Activated CD8-positive, alpha-beta memory T cell treated with anti-CD3 and anti-CD28 coated beads, Interleukin-2, amount 10 ng/mL, durations not matched to agents 7 days and 5 days (primary cell): ENCODE measurements around the gene ZNRD2. TPM values are rescaled to one million over a fixed set of nuclear protein-coding genes. Genes with fewer than 3 reads are reported as not detected.
A peak's percentile ranks its signal among the peaks of the same experiment; 100 is the strongest.

Experiments used
- ATAC-seq: fragments of 150-1000 bp; cut with Tn5 transposase; one replicate; pipeline ENCODE4 v1.10.0; 2021; ENCODE audit warnings: moderate library complexity
- CTCF ChIA-PET: fragments of 350-600 bp; sonication (Branson Sonifier 250); formaldehyde crosslinking; loops from one replicate; lab custom pipeline; 2021; ENCODE audit warnings: antibody characterized with exemption; lab: Charles Lee
- DNase-seq: peaks from one replicate; pipeline ENCODE4 v3.0.0-alpha.2; 2020
- H3K27ac Mint-ChIP-seq: one replicate; pipeline ENCODE4 v1.8.0; 2021; ENCODE audit warnings: mild to moderate bottlenecking, mixed read lengths
- H3K27me3 Mint-ChIP-seq: one replicate; pipeline ENCODE4 v1.8.0; 2021; ENCODE audit warnings: mixed read lengths
- H3K36me3 Mint-ChIP-seq: one replicate; pipeline ENCODE4 v1.8.0; 2021; ENCODE audit warnings: mild to moderate bottlenecking, mixed read lengths
- H3K4me1 Mint-ChIP-seq: one replicate; pipeline ENCODE4 v1.8.0; 2021; ENCODE audit warnings: mixed read lengths
- H3K4me3 Mint-ChIP-seq: one replicate; pipeline ENCODE4 v1.8.0; 2021; ENCODE audit warnings: mild to moderate bottlenecking, moderate library complexity, mixed read lengths
- H3K9me3 Mint-ChIP-seq: one replicate; pipeline ENCODE4 v1.8.0; 2022; ENCODE audit warnings: low read depth, mixed read lengths
- total RNA-seq, 2 experiments: library from RNA; stranded (reverse); gene quantifications; one replicate each; pipeline ENCODE4 v1.2.3, GENCODE V29; 2021

Gene ZNRD2
- total RNA-seq, 2 experiments from 2014 or later, result 42.1 to 45.5 TPM

DNA sequence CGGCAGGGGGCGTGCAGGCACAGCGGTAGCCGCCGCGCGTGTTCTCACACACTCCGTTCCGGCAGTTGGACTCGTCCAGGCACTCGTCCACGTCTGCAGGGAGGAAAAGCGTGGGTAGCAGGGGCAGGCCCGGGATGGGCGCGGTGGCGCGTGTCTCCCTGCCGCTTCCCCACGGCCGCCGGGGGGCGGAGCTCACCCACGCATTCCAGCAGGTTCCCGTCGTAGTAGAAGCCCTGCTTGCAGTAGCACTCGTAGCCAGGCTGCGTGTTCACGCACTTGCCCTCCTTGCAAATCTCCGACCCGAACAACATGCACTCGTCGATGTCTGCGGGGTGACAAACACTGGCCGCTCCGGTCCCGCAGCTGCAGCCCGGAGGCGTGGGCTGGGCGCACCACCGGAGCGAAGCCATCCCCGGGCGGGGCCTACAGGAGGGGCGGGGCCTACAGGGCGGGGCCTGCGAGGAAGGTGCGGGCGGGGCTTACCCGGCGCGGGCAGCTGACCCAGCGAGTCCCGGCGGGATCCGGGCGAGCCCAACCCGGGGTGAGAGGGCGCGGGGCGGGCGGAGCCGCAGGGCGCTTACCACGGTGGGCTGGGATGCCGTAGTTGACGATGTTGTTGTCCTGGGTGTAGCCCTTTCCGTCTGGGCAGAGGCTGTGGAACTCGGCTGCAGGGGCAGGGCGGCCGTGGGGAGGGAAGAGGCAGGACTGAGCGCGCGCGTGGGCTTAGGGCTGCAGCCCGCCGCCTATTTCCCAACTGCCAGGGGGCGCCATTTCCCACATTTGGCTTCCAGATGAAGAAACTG, 29.8 kb upstream of the ZNRD2 start:
- CTCF ChIA-PET, result interaction anchor here (0.6 to 19.4 kb wide), 36 partner anchors 8 to 761 kb away, joined by 3 to 388 read pairs (median 5); partner anchors contain the start of genes EHBP1L1, FAM89B, KCNK7 and LTBP3
- H3K27ac Mint-ChIP-seq, result peak overlapping the region; percentile 82
- DNase-seq, result peak; percentile 96
- H3K4me1 Mint-ChIP-seq, result peaks cover 9% of the 10 kb centered on the region
- peak overlapping the region; percentile 81 for H3K4me3 Mint-ChIP-seq
- H3K27me3 Mint-ChIP-seq, result no peaks in the 10 kb centered on the region
- H3K9me3 Mint-ChIP-seq, result no peaks in the 10 kb centered on the region
- H3K36me3 Mint-ChIP-seq, result peaks cover 1% of the 10 kb centered on the region
- peak; percentile 94 for ATAC-seq

DNA sequence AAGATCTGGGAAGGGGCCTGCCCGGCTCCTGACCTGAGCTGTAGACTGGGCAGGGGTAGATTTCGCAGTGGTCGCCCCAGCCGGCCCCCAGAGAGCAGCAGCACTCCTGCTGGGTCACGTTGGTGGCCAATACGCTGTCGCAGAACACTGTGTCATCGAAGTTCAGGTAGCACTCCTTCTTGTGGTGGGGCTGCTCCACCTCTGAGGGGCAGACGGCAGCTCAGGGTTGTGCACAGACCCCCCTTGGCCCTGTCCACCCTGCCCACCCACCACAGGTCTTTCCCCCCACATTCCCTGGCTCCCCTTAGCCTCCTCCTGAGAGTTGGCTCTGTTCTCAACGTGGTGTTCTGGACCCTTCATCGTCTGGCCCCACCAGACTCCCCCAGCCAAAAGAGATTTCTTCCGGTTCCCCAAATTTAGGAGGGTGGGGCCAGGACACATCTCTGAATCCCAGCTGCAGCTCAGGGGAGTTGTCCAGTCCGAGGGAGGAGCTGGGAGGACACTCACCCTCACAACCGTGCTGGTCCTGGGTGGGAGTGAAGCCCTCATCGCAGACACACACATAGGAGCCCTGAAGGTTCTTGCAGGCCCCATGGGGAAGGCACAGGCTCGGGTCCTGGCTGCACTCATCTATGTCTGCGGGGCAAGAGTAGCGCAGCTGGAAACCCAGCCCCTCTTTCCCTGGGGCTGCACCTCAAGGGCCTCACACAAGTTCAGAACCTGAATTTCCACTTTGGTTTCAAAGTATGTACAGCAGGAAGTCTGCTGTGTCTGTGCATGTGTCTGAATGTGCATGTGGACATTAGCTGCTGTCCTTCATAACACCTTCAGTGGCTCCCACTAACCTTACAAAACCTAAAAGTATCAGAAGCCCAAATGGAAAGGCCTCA, 28.9 kb upstream of the ZNRD2 start:
- no peaks in the 10 kb centered on the region for H3K9me3 Mint-ChIP-seq
- ATAC-seq, result no peak
- no peak for DNase-seq
- peaks cover 15% of the 10 kb centered on the region for H3K4me1 Mint-ChIP-seq
- CTCF ChIA-PET, result interaction anchor here (0.6 to 19.4 kb wide), 29 partner anchors 7 to 762 kb away, joined by 3 to 388 read pairs (median 6); partner anchors contain the start of genes EHBP1L1, FAM89B, KCNK7 and LTBP3
- peak overlapping the region; percentile 81 for H3K4me3 Mint-ChIP-seq
- H3K36me3 Mint-ChIP-seq, result peaks cover 1% of the 10 kb centered on the region
- H3K27ac Mint-ChIP-seq, result peak overlapping the region; percentile 82
- no peaks in the 10 kb centered on the region for H3K27me3 Mint-ChIP-seq

DNA sequence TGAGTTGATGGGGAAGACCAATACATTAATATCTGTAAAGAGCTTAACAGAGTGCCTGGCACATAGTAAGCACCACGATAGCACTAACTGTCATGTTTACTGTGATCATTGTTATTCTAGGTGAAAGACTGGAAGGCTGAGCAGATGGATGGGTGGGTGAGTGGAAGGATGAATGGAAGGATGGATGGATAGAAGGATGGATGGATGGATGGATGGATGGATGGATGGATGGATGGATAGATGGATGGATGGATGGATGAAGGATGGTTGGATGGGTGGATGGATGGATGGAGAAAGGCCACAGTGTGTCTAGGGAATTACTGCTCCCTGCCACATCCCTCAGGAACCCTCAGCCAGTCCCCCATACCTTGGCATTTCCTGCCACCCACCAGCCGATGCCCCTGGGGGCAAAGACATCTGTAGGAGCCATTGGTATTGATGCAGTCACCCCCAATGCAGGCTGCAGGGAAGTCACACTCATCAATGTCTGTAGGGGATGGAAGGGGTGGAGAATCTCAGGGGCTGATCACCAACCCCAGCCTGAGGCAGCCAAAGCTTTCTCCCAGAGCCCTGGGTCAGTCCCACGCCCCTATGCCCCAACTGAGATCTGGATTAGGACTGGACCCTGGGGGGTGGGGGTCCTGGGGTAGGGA, 27.4 kb upstream of the ZNRD2 start:
- Mint-ChIP-seq H3K36me3 (peaks cover 1% of the 10 kb centered on the region), H3K9me3 (no peaks in the 10 kb centered on the region), H3K4me3 (no peak overlapping the region), H3K27ac (no peak overlapping the region), H3K27me3 (no peaks in the 10 kb centered on the region), H3K4me1 (peaks cover 24% of the 10 kb centered on the region)
- CTCF ChIA-PET, result interaction anchor here (0.6 to 19.4 kb wide), 4 partner anchors 9 to 63 kb away, joined by 3 to 388 read pairs (median 126); partner anchors contain the start of genes FAM89B, KCNK7, LTBP3 and ZNRD2
- DNase-seq (no peak), ATAC-seq (no peak)

DNA sequence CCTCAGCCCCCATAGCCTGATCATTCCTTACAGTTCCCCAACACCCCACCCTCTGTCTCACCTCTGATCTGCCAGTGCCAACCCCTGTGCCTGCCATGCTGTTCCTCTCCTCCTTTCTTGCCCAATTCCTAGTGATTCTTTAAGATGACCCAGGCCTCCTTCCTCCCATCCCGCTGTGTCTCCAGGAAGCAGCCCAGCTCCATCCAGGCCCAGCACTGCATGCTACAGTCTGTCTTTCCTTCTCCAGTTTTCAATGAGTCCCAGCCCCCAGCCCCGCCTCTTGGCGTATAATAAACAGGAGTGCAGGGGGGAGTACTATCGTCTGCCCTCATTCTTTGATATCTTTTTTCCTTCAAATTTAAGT, 24.4 kb upstream of the ZNRD2 start:
- ATAC-seq (no peak), DNase-seq (no peak)
- H3K27me3 Mint-ChIP-seq, result no peaks in the 10 kb centered on the region
- H3K9me3 Mint-ChIP-seq, result no peaks in the 10 kb centered on the region
- H3K4me3 Mint-ChIP-seq, result peak overlapping the region; percentile 67
- H3K4me1 Mint-ChIP-seq, result peaks cover 35% of the 10 kb centered on the region
- CTCF ChIA-PET, result interaction anchor here (1.1 to 19.4 kb wide), 3 partner anchors 20 to 216 kb away, joined by 4 to 388 read pairs (median 209); partner anchors contain the start of genes FAM89B, KCNK7, LTBP3 and ZNRD2
- H3K36me3 Mint-ChIP-seq, result peaks cover 10% of the 10 kb centered on the region
- peak overlapping the region; percentile 37 for H3K27ac Mint-ChIP-seq

DNA sequence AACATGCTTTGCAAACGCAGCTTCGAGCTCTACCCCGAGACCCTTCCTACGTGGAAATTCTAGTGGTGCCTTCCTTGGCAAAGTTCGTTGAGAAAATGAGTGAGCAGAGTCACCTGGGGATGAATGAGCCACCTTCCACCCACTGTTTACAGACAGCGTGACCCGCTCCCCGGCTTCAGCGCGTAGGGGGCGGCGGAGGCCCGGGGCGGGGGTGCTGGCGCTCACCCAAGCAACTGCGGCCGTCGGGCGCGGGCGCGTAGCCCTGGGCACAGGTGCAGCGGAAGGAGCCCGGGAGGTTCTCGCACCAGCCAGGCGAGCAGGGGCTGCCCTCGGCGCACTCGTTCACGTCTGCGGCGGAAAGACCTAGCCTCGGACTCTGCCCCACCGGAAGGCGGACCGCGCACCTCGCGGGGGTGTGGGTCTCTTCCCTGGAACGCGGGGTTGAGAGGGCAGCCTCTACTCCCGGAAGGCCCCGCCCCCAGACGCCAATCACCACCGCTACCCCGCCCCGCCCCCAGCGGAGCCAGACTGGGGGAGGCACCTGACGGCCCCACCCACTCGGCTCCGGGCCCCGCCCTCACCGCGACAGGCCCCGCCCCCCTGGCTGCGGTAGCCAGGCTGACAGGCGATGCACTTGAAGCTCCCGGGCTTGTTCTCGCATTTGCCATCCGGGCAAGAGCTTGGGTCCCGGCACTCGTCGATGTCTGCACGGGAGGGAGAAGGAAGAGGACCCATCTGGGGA, 23.9 kb upstream of the ZNRD2 start:
- H3K4me1 Mint-ChIP-seq, result peaks cover 34% of the 10 kb centered on the region
- H3K36me3 Mint-ChIP-seq, result peaks cover 13% of the 10 kb centered on the region
- DNase-seq, result peak; percentile 98

DNA sequence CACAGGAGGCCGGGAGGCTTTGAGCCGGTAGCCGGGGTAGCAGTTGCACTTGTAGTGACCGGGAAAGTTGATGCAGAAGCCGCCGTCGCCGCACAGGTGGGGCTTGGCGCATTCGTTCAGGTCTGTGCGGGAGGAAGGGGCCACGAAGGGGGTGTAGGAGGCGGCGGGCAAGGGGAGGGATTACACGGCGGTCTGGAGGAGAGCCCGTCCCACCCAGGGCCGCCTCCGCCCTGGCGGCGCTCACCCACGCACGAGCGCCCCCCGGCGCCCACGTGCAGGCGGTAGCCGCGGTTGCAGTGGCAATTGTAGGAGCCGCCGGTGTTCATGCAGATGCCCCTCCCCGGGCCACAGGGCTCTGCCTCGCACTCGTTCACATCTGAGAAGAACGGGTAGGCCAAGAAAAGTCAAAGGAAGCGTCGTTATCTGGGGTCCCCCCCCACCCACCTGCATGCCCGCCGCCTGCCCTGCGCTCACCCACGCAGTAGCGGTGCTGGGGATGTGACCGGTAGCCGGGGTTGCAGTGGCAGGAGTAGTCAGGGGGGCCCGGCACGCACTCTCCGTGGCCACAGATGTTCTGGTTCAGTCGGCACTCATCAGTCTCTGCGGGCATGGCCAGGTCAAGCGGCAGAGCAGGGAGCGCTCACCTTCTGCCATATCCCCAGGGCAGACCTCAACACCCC, 22.7 kb upstream of the ZNRD2 start:
- H3K9me3 Mint-ChIP-seq, result no peaks in the 10 kb centered on the region
- CTCF ChIA-PET, result interaction anchor here (0.9 to 19.4 kb wide), 4 partner anchors 19 to 90 kb away, joined by 3 to 388 read pairs (median 106); partner anchors contain the start of genes FAM89B, KCNK7, LTBP3 and SIPA1
- ATAC-seq, result no peak
- peaks cover 43% of the 10 kb centered on the region for H3K4me1 Mint-ChIP-seq
- no peak for DNase-seq
- H3K27ac Mint-ChIP-seq, result peak overlapping the region; percentile 23
- H3K36me3 Mint-ChIP-seq, result peaks cover 17% of the 10 kb centered on the region
- no peaks in the 10 kb centered on the region for H3K27me3 Mint-ChIP-seq
- H3K4me3 Mint-ChIP-seq, result no peak overlapping the region

More for the DNA sequence above, 23.9 kb upstream of the ZNRD2 start:
- H3K9me3 Mint-ChIP-seq, result no peaks in the 10 kb centered on the region
- peak; percentile 92 for ATAC-seq
- peak overlapping the region; percentile 80 for H3K27ac Mint-ChIP-seq
- CTCF ChIA-PET, result interaction anchor here (0.6 to 19.4 kb wide), 6 partner anchors 20 to 216 kb away, joined by 3 to 388 read pairs (median 4); partner anchors contain the start of genes FAM89B, KCNK7, LTBP3 and SIPA1
- peak overlapping the region; percentile 67 for H3K4me3 Mint-ChIP-seq
- no peaks in the 10 kb centered on the region for H3K27me3 Mint-ChIP-seq

DNA sequence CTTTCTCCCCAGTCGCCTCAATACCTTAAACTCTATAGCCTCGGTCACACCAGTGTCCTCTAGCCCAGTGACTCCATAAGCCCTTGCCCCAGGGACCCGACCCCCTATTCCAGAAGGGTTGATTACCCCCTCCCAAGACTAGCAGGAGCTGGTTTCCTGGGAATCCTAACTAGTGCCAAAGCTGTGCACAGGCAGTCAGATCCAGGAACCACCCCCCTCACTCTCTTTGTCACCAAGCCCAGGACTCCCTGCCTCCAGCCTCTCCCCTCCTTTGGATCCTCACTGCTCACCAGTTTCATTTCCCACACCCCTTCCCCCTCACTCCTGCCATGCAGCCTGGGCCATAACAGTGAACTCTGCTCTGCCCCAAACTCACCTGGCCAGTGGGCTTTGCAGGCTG, 21.9 kb upstream of the ZNRD2 start:
- Mint-ChIP-seq H3K27me3 (no peaks in the 10 kb centered on the region), H3K36me3 (peaks cover 16% of the 10 kb centered on the region), H3K27ac (no peak overlapping the region), H3K9me3 (no peaks in the 10 kb centered on the region), H3K4me1 (peaks cover 50% of the 10 kb centered on the region), H3K4me3 (no peak overlapping the region)
- ATAC-seq (no peak), DNase-seq (no peak)
- CTCF ChIA-PET, result interaction anchor here (1.0 to 19.4 kb wide), 3 partner anchors 8 to 46 kb away, joined by 3 to 388 read pairs (median 6); partner anchors contain the start of genes FAM89B, LTBP3 and ZNRD2

DNA sequence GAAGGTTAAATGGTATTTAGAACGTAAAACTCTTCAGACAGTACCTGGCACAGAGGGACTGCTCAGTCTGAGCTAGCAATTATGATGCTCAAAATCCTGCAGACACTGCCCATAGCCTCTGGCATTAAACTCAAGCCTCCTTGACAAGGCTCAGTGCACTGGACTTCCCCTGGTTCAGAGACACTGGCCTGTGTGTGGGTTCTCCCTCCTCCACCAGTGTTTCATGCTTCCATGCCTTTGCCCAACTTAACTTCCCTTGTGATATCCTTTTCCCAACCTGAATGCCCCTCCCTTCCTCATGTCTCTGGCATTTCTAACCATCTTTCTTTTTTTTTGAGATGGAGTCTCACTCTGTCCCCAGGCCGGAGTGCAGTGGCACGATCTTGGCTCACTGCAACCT, 21.2 kb upstream of the ZNRD2 start:
- Mint-ChIP-seq H3K4me3 (no peak overlapping the region), H3K27ac (no peak overlapping the region), H3K27me3 (no peaks in the 10 kb centered on the region), H3K9me3 (no peaks in the 10 kb centered on the region), H3K4me1 (peaks cover 52% of the 10 kb centered on the region), H3K36me3 (peaks cover 16% of the 10 kb centered on the region)
- DNase-seq (no peak), ATAC-seq (no peak)
- CTCF ChIA-PET, result interaction anchor here (0.7 to 19.4 kb wide), 4 partner anchors 9 to 147 kb away, joined by 3 to 388 read pairs (median 6); partner anchors contain the start of genes FAM89B, LTBP3 and ZNRD2

DNA sequence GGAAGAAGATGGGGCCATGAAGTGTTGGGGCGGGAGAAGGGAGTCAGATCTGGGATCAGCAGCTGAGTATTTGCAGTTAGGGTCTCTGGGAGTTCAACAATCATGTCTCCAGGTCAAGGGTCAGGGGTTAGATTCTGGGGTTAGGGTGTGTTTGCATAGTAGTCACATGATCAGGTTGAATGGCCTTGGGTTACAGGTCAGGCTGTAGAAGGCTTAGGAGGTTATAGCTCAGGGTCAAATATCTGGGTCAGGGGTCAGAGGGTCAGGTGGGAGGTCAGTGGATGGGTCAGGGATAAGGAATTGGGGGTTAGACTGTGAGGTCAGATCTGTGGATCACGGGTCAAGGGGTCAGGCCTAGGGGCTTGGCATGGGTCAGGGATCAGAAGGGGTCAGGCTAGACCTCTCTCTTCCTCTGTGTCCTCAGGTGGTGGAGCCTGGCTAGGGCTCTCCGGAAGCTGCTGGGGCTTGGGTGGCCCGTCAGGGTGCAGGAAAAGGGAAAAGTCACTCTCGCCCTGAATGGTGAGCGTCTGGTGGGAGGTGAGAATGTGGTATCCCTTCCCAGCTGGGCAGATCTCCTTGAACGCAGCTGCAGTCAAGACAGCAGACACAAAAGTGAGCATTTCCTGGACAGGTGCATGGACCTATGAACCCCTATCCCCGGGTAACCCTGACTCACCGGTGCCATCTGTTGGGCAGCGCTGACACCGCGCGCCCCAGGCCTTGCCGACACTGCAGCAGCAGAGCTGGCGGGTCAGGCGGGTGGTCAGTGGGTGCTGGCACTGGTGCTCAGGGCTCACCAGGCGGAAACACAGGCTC, 18.5 kb upstream of the ZNRD2 start:
- CTCF ChIA-PET, result interaction anchor here (0.5 to 19.4 kb wide), 8 partner anchors 10 to 506 kb away, joined by 3 to 388 read pairs (median 6); partner anchors contain the start of genes FAM89B, LTBP3 and ZNRD2
- Mint-ChIP-seq H3K9me3 (no peaks in the 10 kb centered on the region), H3K36me3 (peaks cover 16% of the 10 kb centered on the region), H3K4me3 (no peak overlapping the region), H3K4me1 (peaks cover 68% of the 10 kb centered on the region), H3K27ac (peak overlapping the region; percentile 58), H3K27me3 (no peaks in the 10 kb centered on the region)
- DNase-seq (peak; percentile 75), ATAC-seq (peak; percentile 56)

DNA sequence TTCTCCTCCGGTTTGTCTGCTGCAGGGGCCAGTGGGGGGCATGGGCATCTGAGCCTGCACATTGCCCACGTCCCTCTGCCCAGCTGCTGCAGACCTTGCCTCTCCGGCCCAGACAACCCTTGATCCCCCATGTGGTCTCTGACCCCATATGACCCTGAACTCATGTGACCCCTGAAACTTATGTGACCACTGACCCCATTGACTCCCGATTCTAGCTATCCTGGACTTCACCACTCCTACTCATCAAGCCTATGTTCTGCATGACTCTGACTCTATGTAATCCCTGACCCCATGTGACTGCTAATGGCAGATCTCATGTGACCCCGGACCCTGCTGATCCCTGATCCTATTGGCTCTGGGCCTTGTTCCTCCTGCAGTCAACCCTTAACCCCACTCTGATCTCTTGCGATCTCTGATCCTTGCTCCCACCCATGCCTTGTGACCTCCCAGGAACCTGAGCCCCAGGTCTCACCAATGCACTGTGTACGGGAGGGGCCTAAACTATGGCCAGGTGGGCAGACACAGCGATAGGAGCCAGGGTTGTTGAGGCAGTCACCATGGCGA, 17.8 kb upstream of the ZNRD2 start:
- no peak overlapping the region for H3K4me3 Mint-ChIP-seq
- CTCF ChIA-PET, result interaction anchor here (0.5 to 19.4 kb wide), 8 partner anchors 11 to 506 kb away, joined by 3 to 388 read pairs (median 6); partner anchors contain the start of genes FAM89B, LTBP3 and ZNRD2
- H3K36me3 Mint-ChIP-seq, result peaks cover 16% of the 10 kb centered on the region
- no peaks in the 10 kb centered on the region for H3K27me3 Mint-ChIP-seq
- peak overlapping the region; percentile 58 for H3K27ac Mint-ChIP-seq
- H3K9me3 Mint-ChIP-seq, result no peaks in the 10 kb centered on the region
- DNase-seq (no peak), ATAC-seq (no peak)
- peaks cover 70% of the 10 kb centered on the region for H3K4me1 Mint-ChIP-seq
